Measurements from ENCODE around the gene TNNC1. TPM values are rescaled to one million over a fixed set of nuclear protein-coding genes. Genes with fewer than 3 reads are reported as not detected.

The TNNC1 gene
- polyA plus RNA-seq, 1 donor from 2014 or later = 2.2 TPM

- TF ChIP-seq CTCF (IDR thresholded peaks at IDR 0.05; ENCODE audit: poor library complexity, severe bottlenecking) (no peak), RAD21 (conservative IDR thresholded peaks at IDR 0.05) (no peak), EZH2 (IDR thresholded peaks at IDR 0.05; ENCODE audit: borderline replicate concordance, insufficient read depth, low read length, poor library complexity, severe bottlenecking) (no peak), EP300 (conservative IDR thresholded peaks at IDR 0.05; ENCODE audit: poor library complexity, severe bottlenecking) (no peak), TAF1 (IDR thresholded peaks at IDR 0.05; ENCODE audit: low read depth) (no peak), MXI1 (conservative IDR thresholded peaks at IDR 0.05; ENCODE audit: poor library complexity, severe bottlenecking) (no peak), POLR2AphosphoS5 (IDR thresholded peaks at IDR 0.05) (no peak), SMC3 (conservative IDR thresholded peaks at IDR 0.05; ENCODE audit: poor library complexity) (no peak), REST (IDR thresholded peaks at IDR 0.05; ENCODE audit: borderline replicate concordance) (no peak)
- Histone ChIP-seq H3K27ac (ENCODE audit: low read length) (no peak overlapping the region), H3K9ac (ENCODE audit: low read length) (no peak overlapping the region), H2AFZ (ENCODE audit: low read depth, low read length) (no peak overlapping the region), H3K36me3 (ENCODE audit: insufficient read depth, low read length) (no peaks in the 10 kb centered on the region), H3K9me3 (ENCODE audit: low read length) (no peaks in the 10 kb centered on the region), H3K79me2 (replicated peaks; ENCODE audit: insufficient read depth, low read length) (no peaks in the 10 kb centered on the region), H3K27me3 (ENCODE audit: insufficient read depth, low read depth, low read length) (no peaks in the 10 kb centered on the region), H3K4me2 (ENCODE audit: low read length) (no peak overlapping the region), H3K9me2 (ENCODE audit: insufficient read depth, low read length) (no peaks in the 10 kb centered on the region), H4K20me1 (ENCODE audit: insufficient read depth) (no peaks in the 10 kb centered on the region), H3K4me3 (ENCODE audit: low read length) (no peak overlapping the region), H3F3A (ENCODE audit: insufficient read depth, low read length, poor library complexity, severe bottlenecking) (no peaks in the 10 kb centered on the region)
These were observed 39.6 kb upstream of the TNNC1 start for GRCh38 chr3:52493232-52494017.

- Histone ChIP-seq H3K27ac (ENCODE audit: low read length) (no peak overlapping the region), H3K36me3 (ENCODE audit: insufficient read depth, low read length) (no peaks in the 10 kb centered on the region)
These were observed 38.2 kb upstream of the TNNC1 start for GRCh38 chr3:52492059-52492458.

More at GRCh38 chr3:52492059-52492458, 38.2 kb upstream of the TNNC1 start:
- Histone ChIP-seq H3K9ac (ENCODE audit: low read length) (no peak overlapping the region), H3K4me2 (ENCODE audit: low read length) (no peak overlapping the region), H3K9me3 (ENCODE audit: low read length) (no peaks in the 10 kb centered on the region), H3K9me2 (ENCODE audit: insufficient read depth, low read length) (no peaks in the 10 kb centered on the region), H3K27me3 (ENCODE audit: insufficient read depth, low read depth, low read length) (no peaks in the 10 kb centered on the region), H4K20me1 (ENCODE audit: insufficient read depth) (no peaks in the 10 kb centered on the region), H3F3A (ENCODE audit: insufficient read depth, low read length, poor library complexity, severe bottlenecking) (no peaks in the 10 kb centered on the region), H2AFZ (ENCODE audit: low read depth, low read length) (no peak overlapping the region), H3K4me3 (ENCODE audit: low read length) (no peak overlapping the region), H3K79me2 (replicated peaks; ENCODE audit: insufficient read depth, low read length) (no peaks in the 10 kb centered on the region)
- TF ChIP-seq SMC3 (conservative IDR thresholded peaks at IDR 0.05; ENCODE audit: poor library complexity) (no peak), CTCF (IDR thresholded peaks at IDR 0.05; ENCODE audit: poor library complexity, severe bottlenecking) (no peak), RAD21 (conservative IDR thresholded peaks at IDR 0.05) (no peak)

Measured in neural cell (in vitro differentiated cells).